Measurements from ENCODE around the gene SPTB.
A peak's percentile ranks its signal among the peaks of the same experiment; 100 is the strongest.

Gene SPTB

GRCh38 chr14:64879635-64880220 lies at the start of gene SPTB:
Gene SPTB (minus strand): TSS chr14:64879907. CDS start chr14:64823094, 56,813 bp downstream.
- Histone ChIP-seq H3K4me3 (ENCODE audit: low read depth in 1 of 2, low read length in 2 of 2) (peak within 1 kb of the TSS; percentile 48 to 65; a peak in 3 of 4 replicates), H3K36me3 (ENCODE audit: insufficient read depth, low read length) (no peaks in the 10 kb centered on the region), H3K4me2 (ENCODE audit: insufficient read depth, low read length) (peak within 1 kb of the TSS; percentile 92), H4K20me1 (ENCODE audit: insufficient read depth, low read length) (no peaks in the 10 kb centered on the region), H3K27me3 (ENCODE audit: insufficient read depth, low read length, poor library complexity) (peaks cover 81% of the 10 kb centered on the region), H3K9ac (ENCODE audit: low read depth, low read length) (peak within 1 kb of the TSS; percentile 47), H3K4me1 (ENCODE audit: insufficient read depth, low read length) (peaks cover 16% of the 10 kb centered on the region), H3K79me2 (ENCODE audit: insufficient read depth, low read length) (no peaks in the 10 kb centered on the region), H3K9me3 (ENCODE audit: insufficient read depth, low read length, severe bottlenecking) (no peaks in the 10 kb centered on the region), H3K27ac (ENCODE audit: low read length) (no peak within 1 kb of the TSS), H2AFZ (ENCODE audit: low read depth, low read length) (peak within 1 kb of the TSS; percentile 81)
- ATAC-seq (ENCODE audit: insufficient read depth, low read depth) (peak; percentile 78), DNase-seq (peak; percentile 56)
- TF ChIP-seq EZH2 (IDR thresholded peaks at IDR 0.05; ENCODE audit: borderline replicate concordance, low read depth, low read length, severe bottlenecking) (peak; percentile 75), CTCF (IDR thresholded peaks at IDR 0.05; ENCODE audit: borderline replicate concordance, extremely low read depth, low read length, poor library complexity, severe bottlenecking) (no peak)

GRCh38 chr14:64929014-64929359 lies 49.3 kb upstream of the SPTB start:
- Histone ChIP-seq H3K79me2 (ENCODE audit: insufficient read depth, low read length) (peaks cover 55% of the 10 kb centered on the region), H3K27ac (ENCODE audit: low read length) (peak overlapping the region; percentile 85), H3K36me3 (ENCODE audit: insufficient read depth, low read length) (peaks cover 82% of the 10 kb centered on the region), H3K4me1 (ENCODE audit: insufficient read depth, low read length) (peaks cover 44% of the 10 kb centered on the region), H3K4me2 (ENCODE audit: insufficient read depth, low read length) (peak overlapping the region; percentile 48), H3K9ac (ENCODE audit: low read depth, low read length) (peak overlapping the region; percentile 42), H4K20me1 (ENCODE audit: insufficient read depth, low read length) (no peaks in the 10 kb centered on the region; the same call in 1 of the 2 replicates), H3K9me3 (ENCODE audit: insufficient read depth, low read length, severe bottlenecking) (no peaks in the 10 kb centered on the region), H3K27me3 (ENCODE audit: insufficient read depth, low read length, poor library complexity) (no peaks in the 10 kb centered on the region), H2AFZ (ENCODE audit: low read depth, low read length) (peak overlapping the region; percentile 32), H3K4me3 (ENCODE audit: low read depth in 1 of 2, low read length in 2 of 2) (peak overlapping the region in 1 of 2 experiments; percentile 26; a peak in 2 of 4 replicates)
- DNase-seq (peak; percentile 27), ATAC-seq (ENCODE audit: insufficient read depth, low read depth) (no peak)
- peak; percentile 9 for TF ChIP-seq CTCF (IDR thresholded peaks at IDR 0.05; ENCODE audit: borderline replicate concordance, extremely low read depth, low read length, poor library complexity, severe bottlenecking)
- TF ChIP-seq EZH2 (IDR thresholded peaks at IDR 0.05; ENCODE audit: borderline replicate concordance, low read depth, low read length, severe bottlenecking) = no peak

- Histone ChIP-seq H3K4me2 (ENCODE audit: insufficient read depth, low read length) (peak overlapping the region; percentile 48), H3K27ac (ENCODE audit: low read length) (peak overlapping the region; percentile 85), H4K20me1 (ENCODE audit: insufficient read depth, low read length) (no peaks in the 10 kb centered on the region; the same call in 1 of the 2 replicates), H3K79me2 (ENCODE audit: insufficient read depth, low read length) (peaks cover 56% of the 10 kb centered on the region), H3K4me1 (ENCODE audit: insufficient read depth, low read length) (peaks cover 44% of the 10 kb centered on the region), H3K9me3 (ENCODE audit: insufficient read depth, low read length, severe bottlenecking) (no peaks in the 10 kb centered on the region), H3K4me3 (ENCODE audit: low read depth in 1 of 2, low read length in 2 of 2) (peak overlapping the region in 1 of 2 experiments; percentile 26; a peak in 2 of 4 replicates), H2AFZ (ENCODE audit: low read depth, low read length) (peak overlapping the region; percentile 32), H3K27me3 (ENCODE audit: insufficient read depth, low read length, poor library complexity) (no peaks in the 10 kb centered on the region), H3K9ac (ENCODE audit: low read depth, low read length) (peak overlapping the region; percentile 42), H3K36me3 (ENCODE audit: insufficient read depth, low read length) (peaks cover 81% of the 10 kb centered on the region)
- no peak for TF ChIP-seq EZH2 (IDR thresholded peaks at IDR 0.05; ENCODE audit: borderline replicate concordance, low read depth, low read length, severe bottlenecking)
- TF ChIP-seq CTCF (IDR thresholded peaks at IDR 0.05; ENCODE audit: borderline replicate concordance, extremely low read depth, low read length, poor library complexity, severe bottlenecking) = no peak
- peak; percentile 20 for DNase-seq
- ATAC-seq (ENCODE audit: insufficient read depth, low read depth) = peak; percentile 91
These were observed 48.7 kb upstream of the SPTB start for GRCh38 chr14:64928239-64929013.

All from DND-41 (cell line).